Ecto neural progenitor cell (in vitro differentiated cells): ENCODE measurements around the gene KRTAP17-1.

Experiments used
- DNase-seq: peaks from one replicate; pipeline ENCODE4 v3.0.0-alpha.2; 2018; ENCODE audit warnings: low spot score

The KRTAP17-1 gene

GRCh38 chr17:41332239-41332638 is 16.7 kb upstream of the KRTAP17-1 start:
- no peak for DNase-seq

- DNase-seq, result no peak
Observed at GRCh38 chr17:41331606-41332005, 16.1 kb upstream of the KRTAP17-1 start.

DNA sequence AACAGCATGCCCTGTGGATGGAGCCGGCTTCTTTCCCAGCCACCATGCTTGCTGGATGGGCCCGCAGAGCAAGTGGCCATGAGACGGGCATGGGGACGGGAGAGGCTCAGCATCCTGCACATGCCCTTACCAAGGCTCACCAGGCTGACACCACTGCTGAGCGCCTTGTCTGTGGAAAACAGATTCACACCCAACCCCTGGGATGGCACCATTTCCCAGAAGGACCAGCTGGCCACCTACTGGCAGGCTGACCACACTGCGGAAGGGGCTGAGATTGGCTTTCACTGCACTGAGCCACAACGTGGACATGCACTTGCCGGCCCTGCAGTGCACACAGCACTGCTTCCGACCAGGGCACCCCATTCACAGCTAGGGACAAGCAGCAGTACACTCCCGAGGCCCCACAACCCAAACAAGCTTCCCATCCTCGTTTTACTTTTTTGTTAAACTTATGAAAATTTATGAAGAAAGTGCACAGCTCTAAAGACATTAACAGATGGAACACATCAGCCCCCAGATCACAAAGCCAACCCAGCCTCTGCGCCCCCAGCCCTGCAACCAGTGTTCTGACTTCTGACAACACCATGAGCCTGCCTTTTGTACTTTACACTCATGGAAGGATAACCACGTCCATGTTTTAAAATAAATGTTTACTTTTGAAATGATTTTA is 13.9 kb upstream of the KRTAP17-1 start:
- peak; percentile 83 for DNase-seq

DNA sequence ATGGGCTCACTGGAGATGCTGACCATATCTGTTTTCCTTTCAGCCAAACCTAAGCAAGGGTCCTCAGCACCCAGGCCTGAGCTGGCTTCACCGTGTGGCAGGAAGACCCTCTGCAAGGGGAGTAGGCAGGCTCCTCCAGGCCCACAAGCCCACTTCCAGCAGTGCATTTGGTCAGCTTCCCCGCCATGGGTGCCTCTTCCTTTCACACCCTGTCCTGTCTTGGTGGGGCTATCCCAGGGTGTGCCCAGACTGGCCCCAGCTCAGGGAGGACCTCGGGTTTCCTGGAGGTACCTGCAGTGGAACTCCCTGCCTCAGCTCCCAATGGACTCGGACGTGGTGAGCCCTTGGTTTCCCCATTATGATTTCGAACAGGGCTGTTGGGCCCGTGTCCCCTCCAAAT is 12.7 kb upstream of the KRTAP17-1 start:
- no peak for DNase-seq

- DNase-seq, result no peak
Observed at GRCh38 chr17:41327411-41328120, 12.1 kb upstream of the KRTAP17-1 start.

GRCh38 chr17:41326173-41327145 is 10.9 kb upstream of the KRTAP17-1 start:
- DNase-seq, result peak; percentile 45

GRCh38 chr17:41325611-41326010 is 10.1 kb upstream of the KRTAP17-1 start:
- DNase-seq, result peak; percentile 28

DNA sequence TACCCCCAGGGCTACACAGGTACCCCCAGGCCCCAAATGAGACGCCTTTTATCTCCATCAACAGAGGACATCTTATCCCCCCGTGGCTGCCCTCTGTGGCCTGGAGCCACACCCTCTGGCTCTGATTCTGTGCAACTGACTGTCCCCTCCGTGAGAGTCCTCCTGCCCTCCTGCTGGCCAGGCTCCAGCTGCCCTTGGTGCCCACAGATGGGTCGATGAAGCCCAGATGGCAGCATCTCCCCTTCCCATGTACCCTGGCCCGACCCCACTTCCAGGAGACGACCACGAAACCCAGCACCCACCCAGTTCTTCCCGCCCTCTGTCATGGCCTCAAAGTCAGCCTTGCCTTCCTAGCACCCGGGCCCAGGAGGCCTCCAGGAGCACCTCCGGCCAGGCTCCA is 9.6 kb upstream of the KRTAP17-1 start:
- peak; percentile 45 for DNase-seq

DNA sequence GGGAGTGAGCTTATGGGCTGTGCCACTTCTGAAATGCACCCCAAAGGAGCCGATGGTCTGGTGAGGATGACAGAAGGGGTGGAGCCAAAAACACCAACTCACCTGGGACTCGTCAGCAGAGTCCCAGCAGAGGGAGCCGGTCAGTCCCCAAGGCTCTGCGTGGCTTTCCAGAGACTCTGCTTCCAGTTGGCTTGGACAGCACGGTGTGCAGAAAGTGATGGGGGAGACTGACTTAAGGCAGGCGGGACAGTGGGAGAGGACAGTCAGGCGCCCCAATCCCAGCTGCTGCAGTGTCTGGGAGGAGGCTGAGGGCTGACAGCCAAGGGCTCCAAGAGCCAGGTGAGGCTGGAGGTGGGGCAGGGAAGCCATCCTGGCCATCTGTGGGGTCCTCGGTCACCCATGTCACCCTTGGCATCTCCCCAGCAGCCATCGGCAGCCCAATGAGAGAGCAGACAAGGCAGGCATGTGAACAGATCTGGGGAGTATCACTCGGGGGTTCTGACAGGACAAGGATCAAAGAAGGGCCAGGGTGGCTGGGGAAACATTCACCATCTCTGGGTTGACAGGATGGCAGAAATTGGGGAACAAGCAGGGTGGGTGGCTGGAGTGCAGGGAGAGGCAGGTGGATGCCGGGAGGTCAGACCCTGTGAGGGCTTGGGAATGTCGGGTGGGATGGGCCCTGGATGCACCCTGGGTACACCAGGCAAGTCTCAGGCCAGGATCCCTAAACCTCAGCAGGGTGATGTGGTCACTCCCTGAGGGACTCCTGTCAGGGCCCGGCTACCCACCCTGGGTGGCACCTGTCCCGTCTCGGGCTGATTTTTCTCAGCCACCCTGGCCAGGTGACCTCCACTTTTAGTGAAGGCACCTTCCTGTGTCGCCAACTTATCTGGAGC is 8.9 kb upstream of the KRTAP17-1 start:
- peak; percentile 59 for DNase-seq

GRCh38 chr17:41322903-41323895 is 7.7 kb upstream of the KRTAP17-1 start:
- peak; percentile 51 for DNase-seq

GRCh38 chr17:41322094-41322902 is 6.8 kb upstream of the KRTAP17-1 start:
- DNase-seq, result peak; percentile 39

DNA sequence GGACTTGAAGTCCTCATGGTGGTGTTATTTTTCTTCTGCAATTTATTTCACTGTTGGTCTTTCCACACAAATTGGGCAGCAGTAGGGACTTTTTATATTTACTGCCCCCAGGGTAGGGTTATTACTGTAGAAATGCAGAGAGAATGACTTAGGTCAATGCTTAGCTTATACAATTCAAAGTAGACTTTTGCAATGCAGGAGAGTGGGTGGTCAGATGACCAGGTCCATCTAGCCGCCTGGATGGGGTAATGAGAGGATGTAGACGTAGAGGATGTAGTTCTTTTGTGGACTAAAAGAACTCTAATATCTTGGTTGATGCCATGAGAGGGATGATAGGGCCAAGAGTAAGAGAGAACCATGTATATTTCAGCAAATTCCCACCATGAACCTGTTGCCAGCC is 2.7 kb upstream of the KRTAP17-1 start:
- DNase-seq, result no peak

DNA sequence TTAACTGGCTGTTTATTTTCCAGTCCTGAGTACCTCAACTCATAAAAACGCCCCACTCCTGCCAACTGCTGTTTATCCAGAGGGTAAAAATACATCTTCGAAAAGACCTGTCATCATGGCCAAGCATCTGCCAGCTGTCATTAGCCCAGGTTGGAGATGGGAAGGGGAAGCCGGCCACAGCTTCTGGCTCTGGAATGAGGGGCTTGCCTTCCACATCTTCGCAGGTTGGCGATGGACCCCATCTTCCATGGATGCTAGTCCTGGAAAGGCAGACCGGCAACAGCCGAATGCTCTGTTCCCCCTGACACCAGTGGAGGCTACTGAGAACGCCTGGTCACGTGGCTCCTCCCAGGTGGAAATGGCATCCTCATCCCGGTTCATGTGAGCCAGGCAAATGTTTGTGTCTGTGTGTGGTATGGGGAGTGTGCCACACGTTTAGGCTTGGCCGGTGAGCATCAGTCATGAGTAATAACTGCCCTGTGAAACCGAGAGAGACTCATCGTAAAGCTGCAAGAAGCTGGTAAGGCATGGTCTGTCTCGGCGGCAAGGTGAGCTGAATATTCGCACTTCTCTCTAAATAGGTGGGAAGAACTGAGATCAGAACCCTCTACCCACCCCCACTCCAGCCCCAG is 420 bp upstream of the KRTAP17-1 start:
- DNase-seq, result no peak

DNA sequence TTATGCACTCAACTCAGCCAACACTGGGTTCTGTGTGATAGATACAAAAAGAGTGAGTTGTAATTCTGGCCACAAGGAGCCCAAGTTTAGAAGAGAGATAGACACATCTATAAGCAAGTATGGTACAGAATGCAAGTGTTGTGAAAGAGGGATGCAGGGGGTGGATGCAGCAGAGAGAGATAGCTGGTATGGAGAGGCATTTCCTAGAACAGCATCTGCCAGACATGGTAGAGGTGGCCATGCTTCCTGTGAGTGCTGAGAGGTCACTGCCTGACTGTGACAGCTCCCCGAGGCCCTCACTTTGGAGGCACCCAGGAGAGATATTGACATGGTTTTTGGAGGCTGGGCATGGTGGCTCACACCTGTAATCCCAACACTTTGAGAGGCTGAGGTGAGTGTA is 4.4 kb downstream of the KRTAP17-1 start:
- no peak for DNase-seq

GRCh38 chr17:41308918-41309359 is 6.6 kb downstream of the KRTAP17-1 start, which contains the start of gene KRTAP16-1:
Gene KRTAP16-1 (minus strand): TSS chr17:41309309. CDS start chr17:41309253, 56 bp downstream.
- no peak for DNase-seq

DNA sequence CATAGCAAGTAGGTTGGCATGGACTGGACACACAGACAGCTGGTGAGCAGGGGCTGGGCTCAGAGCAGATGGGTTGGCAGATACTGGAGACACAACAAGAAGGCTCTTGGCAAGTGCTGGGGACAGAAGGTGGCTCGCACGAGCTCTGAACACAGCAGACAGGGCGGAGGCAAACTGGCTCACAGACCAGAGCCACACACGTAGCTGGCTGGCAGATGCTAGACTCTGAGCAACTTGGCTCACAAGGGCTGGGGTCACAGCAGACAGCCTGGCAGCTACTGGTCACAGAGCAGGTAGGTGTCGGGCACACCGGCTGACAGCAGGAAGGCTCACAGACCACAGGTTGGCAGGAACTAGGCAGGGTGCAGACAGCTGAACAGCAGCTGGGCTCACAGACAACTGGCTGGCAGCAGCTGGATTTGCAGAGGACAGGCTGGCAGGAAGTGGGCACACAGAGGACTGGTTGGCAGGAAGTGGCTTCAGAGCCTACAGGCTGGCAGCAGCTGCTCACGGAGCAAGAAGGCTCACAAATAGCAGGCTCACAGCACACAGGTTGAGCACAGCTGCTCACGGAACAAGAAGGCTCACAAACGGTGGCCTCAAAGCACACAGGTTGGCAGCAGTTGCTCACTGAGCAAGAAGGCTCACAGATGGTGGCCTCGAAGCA is 7.1 kb downstream of the KRTAP17-1 start:
- DNase-seq, result no peak

- DNase-seq, result no peak
Observed at GRCh38 chr17:41307647-41308046, 7.9 kb downstream of the KRTAP17-1 start.

DNA sequence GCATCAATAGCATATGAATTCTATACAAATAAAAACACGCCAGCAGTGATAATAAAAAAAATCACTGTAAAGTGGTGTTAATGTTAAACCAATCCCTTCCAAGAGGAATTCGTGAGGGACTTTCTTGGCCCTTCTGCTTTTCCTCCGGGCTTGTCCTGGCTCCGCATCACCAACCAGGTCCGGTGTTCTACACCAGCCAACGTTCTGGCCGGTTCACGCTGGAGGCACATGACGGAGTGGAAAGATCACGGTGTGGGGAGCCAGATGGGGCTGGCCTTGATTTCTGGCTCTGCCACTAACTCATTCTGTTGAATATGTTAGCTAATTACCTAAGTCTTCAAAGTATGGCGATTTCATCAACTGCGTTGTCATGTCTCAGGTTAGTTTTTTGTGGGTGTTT is 11.4 kb downstream of the KRTAP17-1 start:
- no peak for DNase-seq
